Uterus (tissue), 2 donors: ENCODE results near the gene MYO9A.

Experiments used
- POLR2A ChIP-seq, 2 donors: fragments of 450-650 bp; IDR thresholded peaks; one replicate each; pipeline ENCODE4 v1.6.1; 2016; ENCODE audit warnings: antibody characterized with exemption in 2 of 2, mild to moderate bottlenecking in 1 of 2, moderate library complexity in 1 of 2
- TF ChIP-seq, protein P1 (sequence below), 4 experiments: fragments of 200-600 bp in 2 of 4; fragments of 450-650 bp in 2 of 4; sonication (generic) in 2 of 4; IDR thresholded peaks; one replicate each; pipeline ENCODE4 v1.5.1; 2016 to 2019; ENCODE audit warnings: antibody characterized with exemption in 4 of 4, mild to moderate bottlenecking in 2 of 4, moderate library complexity in 1 of 4

- TF ChIP-seq, protein P1, sequence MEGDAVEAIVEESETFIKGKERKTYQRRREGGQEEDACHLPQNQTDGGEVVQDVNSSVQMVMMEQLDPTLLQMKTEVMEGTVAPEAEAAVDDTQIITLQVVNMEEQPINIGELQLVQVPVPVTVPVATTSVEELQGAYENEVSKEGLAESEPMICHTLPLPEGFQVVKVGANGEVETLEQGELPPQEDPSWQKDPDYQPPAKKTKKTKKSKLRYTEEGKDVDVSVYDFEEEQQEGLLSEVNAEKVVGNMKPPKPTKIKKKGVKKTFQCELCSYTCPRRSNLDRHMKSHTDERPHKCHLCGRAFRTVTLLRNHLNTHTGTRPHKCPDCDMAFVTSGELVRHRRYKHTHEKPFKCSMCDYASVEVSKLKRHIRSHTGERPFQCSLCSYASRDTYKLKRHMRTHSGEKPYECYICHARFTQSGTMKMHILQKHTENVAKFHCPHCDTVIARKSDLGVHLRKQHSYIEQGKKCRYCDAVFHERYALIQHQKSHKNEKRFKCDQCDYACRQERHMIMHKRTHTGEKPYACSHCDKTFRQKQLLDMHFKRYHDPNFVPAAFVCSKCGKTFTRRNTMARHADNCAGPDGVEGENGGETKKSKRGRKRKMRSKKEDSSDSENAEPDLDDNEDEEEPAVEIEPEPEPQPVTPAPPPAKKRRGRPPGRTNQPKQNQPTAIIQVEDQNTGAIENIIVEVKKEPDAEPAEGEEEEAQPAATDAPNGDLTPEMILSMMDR (IDR thresholded peaks at IDR 0.05) = no peak
- no peak for TF ChIP-seq POLR2A (IDR thresholded peaks at IDR 0.05)
Observed at GRCh38 chr15:71957026-71957425, 160.9 kb downstream of the MYO9A start.
